ENCODE results near the gene TRPM3.

The TRPM3 gene

GRCh38 chr9:70539526-70539925, 581.9 kb downstream of the TRPM3 start:
- no peak for DNase-seq

GRCh38 chr9:70539001-70539400, 582.4 kb downstream of the TRPM3 start:
- DNase-seq, result no peak

- DNase-seq, result no peak
Measured at GRCh38 chr9:70537084-70537483, 584.3 kb downstream of the TRPM3 start.

- DNase-seq, result no peak
Measured at GRCh38 chr9:70535546-70536323, 585.7 kb downstream of the TRPM3 start.

- no peak for DNase-seq
Measured at GRCh38 chr9:70534471-70534870, 587.0 kb downstream of the TRPM3 start.

- DNase-seq, result no peak
Measured at GRCh38 chr9:70534061-70534460, 587.4 kb downstream of the TRPM3 start.

- DNase-seq, result no peak
Measured at GRCh38 chr9:70533492-70533891, 587.9 kb downstream of the TRPM3 start.

GRCh38 chr9:70532716-70533115, 588.7 kb downstream of the TRPM3 start:
- no peak for DNase-seq

GRCh38 chr9:70531311-70531710, 590.1 kb downstream of the TRPM3 start:
- DNase-seq, result no peak

GRCh38 chr9:70530716-70531115, 590.7 kb downstream of the TRPM3 start:
- no peak for DNase-seq

GRCh38 chr9:70529833-70530232, 591.6 kb downstream of the TRPM3 start:
- DNase-seq, result no peak

GRCh38 chr9:70529377-70529776, 592.0 kb downstream of the TRPM3 start:
- no peak for DNase-seq

- no peak for DNase-seq
Measured at GRCh38 chr9:70526902-70527301, 594.5 kb downstream of the TRPM3 start.

GRCh38 chr9:70525519-70525918, 595.9 kb downstream of the TRPM3 start:
- no peak for DNase-seq

GRCh38 chr9:70519912-70520724, 601.3 kb downstream of the TRPM3 start:
- DNase-seq, result no peak

- no peak for DNase-seq
Measured at GRCh38 chr9:70517926-70518610, 603.4 kb downstream of the TRPM3 start.

- no peak for DNase-seq
Measured at GRCh38 chr9:70514273-70514672, 607.1 kb downstream of the TRPM3 start.

- no peak for DNase-seq
Measured at GRCh38 chr9:70511858-70512257, 609.6 kb downstream of the TRPM3 start.

- DNase-seq, result no peak
Measured at GRCh38 chr9:70510157-70510770, 611.2 kb downstream of the TRPM3 start.

GRCh38 chr9:70506159-70506558, 615.3 kb downstream of the TRPM3 start:
- no peak for DNase-seq

GRCh38 chr9:70504834-70505233, 616.6 kb downstream of the TRPM3 start:
- DNase-seq, result no peak

GRCh38 chr9:70502690-70503089, 618.7 kb downstream of the TRPM3 start:
- DNase-seq, result no peak

- no peak for DNase-seq
Measured at GRCh38 chr9:70500793-70501192, 620.6 kb downstream of the TRPM3 start.
